Stimulated activated CD4-positive, alpha-beta T cell treated with anti-CD3 and anti-CD28 coated beads, Interleukin-4, amount 100 ng/mL, for 1 hour (primary cell): ENCODE results near the gene TEAD2.

Source experiments
- DNase-seq: peaks from one replicate; pipeline ENCODE4 v3.0.0-alpha.2; 2020

TEAD2 gene

DNA sequence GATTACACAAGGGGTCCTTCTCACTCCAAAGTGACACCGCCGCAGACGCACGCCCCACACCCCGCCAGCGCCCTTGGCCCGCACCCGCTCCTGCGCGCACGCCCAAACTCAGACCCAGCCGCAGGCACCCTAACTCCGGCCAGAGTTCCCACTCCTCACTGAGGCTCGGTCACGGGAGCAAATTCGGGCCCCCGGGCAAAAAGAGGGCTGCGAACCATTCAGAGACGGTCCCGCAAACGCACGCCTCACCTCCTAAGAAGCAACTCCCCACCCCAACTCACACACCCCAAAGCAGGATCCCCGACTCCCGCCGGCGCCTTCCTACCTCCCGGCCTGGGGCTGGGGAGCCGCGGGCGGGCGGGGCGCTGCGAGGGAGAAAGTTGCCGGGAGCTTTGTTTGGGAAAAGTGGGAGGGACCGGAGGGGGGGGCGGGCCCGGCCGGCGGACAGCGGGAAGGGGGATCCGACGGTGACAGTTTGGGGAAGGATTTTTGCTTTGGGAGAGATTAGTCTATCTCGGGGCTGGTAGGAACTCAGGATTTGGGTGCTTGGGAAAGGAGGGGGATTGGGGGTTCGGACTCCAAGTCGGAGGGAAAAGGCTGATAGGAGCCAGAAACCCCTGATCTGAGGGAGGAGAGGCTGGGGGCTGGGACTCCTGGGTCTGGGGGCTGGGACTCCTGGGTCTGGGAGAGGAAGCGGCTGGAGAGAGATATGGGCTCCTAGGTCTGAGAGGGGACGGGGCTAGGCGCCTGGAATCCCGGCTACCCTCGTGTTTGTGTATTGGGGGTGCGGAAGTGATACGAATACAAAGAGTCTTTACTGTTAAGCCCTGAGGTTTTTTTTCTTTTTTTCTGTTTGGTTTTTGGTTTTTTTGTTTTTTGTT, at the start of gene TEAD2:
TEAD2 (minus strand) TSS at position 369 of the 881 bp plus-strand sequence. CDS start 2,341 bp downstream, outside the sequence.
- DNase-seq, result peak; percentile 23

DNA sequence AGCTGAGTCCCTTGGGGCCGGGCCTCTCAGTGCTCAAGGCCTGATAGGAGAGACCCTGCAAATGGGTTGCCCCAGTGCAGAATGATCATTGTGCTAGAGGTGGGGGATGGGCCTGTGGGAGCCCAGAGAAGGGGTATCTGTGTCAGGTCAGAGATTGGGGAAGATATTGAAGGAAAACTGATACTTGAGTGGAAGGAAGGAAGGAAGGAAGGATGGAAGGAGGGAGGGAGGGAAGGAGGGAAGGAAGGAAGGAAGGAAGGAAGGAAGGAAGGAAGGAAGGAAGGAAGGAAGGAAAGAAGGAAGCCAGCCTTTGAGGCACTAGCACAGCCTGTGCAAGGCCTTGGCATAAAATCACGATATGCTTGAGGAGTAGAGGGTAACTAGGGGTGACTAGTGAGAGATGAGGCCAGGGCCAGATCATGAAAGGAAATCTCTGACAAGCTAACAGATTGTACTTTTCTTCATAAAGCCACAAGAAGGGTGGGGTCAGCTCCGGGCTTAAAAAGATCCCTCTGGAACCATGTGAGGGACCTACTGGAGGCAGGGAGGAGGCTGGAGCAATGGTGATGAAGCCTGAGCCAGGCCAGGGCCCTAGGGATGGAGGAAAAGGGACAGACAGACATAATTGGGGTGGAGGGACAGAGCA, 49.6 kb upstream of the TEAD2 start:
- no peak for DNase-seq

DNA sequence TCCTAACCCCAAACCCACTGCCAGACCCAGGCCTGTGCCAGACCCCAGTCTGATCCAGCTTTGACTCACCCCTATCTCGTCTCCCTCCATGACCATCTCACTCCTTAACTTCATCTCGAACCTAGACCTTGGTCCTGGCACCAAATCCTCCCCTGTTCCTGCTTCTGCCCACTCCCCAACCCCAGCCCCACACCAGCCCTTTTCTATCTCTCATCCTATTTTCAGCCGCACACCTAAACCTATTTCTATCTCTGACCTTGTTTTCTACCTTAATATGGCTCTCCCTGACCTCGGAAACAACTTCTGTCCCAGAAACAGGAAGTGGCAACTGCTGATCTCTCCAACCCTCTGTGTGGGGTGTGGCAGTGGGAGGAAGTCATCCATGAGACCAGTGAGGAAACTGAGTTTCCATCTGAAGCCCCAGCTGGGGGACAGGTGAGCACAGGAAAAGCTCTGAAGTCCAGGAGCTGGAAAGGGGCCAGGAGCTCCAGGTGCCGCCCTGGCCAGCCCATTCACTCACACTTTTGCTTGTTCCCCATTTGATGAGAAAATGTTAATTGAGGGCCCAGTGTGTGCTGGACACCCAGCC, 47.3 kb upstream of the TEAD2 start:
- DNase-seq, result no peak

DNA sequence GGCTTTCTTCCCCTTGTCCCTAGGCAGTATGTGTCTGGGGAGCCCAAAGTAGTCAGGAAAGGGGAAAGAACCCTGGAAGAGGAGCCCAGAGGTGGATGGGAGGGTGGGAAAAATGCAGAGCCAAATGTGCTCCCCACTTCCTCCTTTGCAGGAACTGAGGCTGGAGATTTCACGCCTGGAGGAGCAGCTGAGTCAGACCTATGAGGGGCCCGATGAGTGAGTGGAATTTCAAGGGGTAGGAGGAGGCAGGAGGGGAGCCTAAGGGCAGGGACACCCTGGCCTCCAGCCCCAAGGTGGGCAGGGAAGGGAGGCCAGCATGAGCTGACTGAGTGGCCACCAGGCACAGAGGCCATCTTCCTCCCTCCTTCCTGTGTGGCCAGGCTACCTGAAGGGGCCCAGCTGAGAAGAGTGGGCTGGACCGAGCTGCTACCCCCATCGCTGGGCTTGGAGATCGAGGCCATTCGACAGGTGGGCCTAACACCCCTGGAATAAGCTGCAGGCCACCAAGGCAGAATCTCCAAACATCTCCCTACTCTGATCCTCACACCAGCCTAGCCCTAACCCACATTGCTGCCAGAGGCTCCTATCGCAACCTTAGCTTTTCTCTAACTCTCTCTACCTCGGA, 46.7 kb upstream of the TEAD2 start:
- no peak for DNase-seq

DNA sequence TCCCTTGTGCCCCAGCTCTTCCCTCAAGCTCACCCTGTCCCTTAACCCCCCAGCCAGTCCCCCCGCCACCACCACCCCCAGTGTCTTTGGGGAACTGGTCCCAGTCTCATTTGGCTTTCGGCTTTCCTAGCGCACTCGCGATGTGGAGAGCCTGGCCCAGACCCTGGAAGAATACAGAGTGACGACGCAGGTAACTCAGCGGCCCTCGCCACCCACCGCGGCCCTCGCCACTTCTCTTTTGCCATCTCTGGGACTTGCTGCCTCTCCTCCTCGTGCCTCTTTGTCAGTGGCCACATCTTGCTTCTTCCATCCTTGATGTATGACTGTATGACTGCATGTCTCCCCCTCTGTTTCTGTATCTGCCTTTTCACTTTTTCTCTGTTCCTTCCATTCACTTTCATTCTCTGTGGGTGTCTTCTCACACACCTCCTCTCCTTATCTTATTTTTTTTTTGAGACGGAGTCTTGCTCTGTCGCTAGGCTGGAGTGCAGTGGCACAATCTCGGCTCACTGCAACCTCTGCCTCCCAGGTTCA, 45.3 kb upstream of the TEAD2 start:
- DNase-seq, result no peak

DNA sequence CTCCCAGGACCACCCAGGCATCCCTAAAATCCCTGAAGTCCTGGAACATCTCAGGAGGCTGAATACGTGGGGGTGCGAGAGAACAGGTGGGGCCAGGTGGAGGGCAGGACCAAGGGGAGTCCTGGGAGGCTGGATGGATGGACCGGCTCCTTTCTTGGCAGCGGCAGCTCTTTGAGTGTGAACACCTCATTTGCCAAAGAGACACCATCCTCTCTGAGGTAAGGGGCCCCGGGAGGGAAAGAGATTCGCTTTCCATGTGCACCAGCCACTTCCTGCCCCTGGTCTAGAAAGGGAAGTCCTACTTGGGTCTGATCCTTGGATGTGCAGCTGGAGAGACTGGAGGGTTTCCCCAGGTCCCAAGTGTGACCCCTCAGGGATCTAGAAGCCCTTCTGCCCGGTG, 44.9 kb upstream of the TEAD2 start:
- DNase-seq, result no peak

DNA sequence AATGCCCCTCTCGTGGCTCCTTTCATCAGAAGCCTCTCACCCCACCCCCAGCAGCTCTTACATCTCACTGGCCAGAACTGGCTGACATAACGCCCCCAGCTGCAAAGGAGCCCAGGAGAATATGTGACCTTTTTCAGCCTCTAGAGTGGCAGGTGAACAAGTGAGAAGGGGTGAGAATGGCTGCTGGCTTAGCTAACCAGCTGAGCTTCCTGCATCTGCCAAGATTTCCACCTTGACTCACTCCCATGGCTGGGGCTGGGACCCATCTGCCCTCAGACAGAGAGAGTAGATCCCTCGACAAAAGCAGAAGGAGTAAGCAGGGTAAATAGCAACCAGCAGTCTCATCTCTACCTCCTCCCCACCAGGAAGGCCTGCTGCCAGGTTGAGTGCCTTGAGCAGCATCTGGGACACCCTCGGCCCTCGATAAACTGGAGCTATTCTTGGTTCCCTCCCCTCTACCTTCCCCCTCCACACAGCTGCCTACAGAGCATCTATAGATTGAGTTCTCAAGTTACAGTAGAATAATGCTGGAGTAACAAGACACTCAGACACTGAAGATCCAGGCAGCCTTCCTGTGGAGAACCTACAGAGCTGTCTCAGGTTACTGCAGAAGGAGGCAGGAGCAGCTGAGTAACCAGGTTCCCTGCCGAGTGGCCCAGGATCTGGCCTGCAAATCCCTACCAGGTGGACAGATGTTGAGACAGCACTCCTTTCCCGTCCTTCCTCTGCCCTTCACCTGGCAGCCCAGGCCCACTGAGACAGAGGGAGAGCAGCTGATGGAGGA, 41.4 kb upstream of the TEAD2 start:
- no peak for DNase-seq

DNA sequence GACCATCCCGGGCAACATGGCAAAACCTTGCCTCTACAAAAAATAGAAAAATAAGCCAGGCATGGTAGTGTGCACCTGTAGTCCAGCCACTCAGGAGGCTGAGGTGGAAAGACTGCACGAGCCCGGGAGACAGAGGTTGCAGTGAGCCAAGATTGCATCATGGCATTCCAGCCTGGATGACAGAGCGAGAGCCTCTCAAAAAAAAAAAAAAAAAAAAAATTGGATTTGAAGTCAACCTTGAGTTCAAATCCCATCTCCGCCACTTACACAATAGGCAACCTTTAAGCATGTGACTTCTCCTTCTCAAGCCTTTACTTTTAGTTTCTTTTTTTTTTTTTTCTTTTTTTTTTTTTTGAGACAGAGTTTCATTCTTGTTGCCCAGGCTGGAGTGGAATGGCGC, 37.8 kb upstream of the TEAD2 start:
- no peak for DNase-seq

DNA sequence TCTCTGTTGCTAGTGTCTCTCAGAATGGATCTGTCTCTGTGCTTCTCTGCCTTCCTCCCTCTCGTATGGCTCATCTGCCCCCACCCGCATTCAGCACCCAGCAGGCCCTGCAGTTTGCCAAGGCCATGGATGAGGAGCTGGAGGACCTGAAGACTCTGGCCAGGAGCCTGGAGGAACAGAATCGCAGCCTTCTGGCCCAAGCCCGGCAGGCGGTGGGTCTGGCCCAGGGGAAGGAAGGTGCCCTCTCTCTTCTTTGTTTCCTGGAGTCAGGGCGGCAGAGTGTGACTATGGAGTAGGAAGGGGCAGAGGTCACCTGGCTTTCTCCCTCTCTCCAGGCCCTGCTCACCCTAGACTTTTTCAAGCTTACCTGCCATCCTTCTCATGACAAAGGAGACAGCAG, 36.7 kb upstream of the TEAD2 start:
- DNase-seq, result no peak

DNA sequence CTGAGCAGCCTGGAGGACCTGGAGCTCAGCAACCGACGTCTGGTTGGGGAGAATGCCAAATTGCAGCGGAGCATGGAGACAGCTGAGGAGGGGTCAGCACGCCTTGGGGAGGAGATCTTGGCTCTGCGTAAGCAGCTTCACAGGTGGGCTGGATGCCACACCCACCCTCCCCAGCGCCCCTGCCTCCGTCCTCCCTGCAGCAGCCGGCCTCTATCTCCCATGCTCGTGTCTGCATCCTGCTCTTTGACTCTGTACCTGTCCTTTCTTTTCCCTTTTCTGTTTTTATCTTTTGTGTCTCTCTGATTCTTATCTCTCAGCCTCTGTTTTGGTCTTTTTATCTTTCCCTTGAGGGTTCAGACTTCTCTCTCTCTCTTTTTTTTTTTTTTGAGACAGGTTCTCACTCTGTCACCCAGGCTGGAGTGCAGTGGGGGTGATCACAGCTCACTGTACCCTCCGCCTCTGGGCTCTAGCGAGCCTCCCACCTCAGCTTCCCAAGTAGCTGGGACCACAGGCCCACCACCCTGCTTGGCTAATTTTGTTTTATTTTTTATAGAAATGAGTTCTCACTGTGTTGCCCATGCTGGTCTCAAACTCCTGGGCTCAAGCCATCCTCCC, 35.9 kb upstream of the TEAD2 start:
- DNase-seq, result no peak

DNA sequence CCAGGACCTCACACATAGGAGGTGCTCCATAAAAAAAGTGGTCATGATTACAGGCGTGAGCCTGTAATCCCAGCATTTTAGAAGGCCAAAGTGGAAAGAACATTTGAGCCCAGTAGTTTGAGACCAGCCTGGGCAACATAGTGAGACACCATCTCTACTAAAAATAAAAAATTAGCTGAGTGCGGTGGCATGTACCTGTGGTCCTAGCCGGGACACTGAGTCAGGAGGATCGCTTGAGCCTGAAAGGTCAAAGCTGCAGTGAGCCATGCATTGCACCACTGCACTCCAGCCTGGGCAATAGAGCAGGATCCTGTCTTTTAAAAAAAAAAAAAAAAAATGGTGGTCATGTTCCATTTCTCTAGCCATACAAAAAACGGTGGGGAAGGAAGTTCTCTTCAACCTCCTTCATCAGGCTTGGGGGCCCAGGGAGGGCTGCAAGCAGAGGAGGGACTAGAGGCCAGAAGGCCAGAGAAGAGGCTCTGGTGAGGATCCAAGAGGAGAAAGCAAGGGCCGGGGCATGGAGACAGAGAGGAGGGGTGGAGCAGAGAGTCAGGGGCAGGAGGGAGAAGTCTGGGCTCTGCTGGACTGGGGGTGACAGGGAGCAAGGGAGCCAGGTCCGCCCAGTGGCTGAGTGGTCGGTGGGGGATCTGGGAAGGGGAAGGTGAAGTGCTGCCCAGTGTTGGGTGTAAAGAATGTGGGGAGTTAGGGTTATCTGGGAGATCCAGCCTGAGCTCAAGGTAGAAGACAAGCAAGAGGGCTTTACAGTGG, 34.7 kb upstream of the TEAD2 start:
- DNase-seq, result no peak

DNA sequence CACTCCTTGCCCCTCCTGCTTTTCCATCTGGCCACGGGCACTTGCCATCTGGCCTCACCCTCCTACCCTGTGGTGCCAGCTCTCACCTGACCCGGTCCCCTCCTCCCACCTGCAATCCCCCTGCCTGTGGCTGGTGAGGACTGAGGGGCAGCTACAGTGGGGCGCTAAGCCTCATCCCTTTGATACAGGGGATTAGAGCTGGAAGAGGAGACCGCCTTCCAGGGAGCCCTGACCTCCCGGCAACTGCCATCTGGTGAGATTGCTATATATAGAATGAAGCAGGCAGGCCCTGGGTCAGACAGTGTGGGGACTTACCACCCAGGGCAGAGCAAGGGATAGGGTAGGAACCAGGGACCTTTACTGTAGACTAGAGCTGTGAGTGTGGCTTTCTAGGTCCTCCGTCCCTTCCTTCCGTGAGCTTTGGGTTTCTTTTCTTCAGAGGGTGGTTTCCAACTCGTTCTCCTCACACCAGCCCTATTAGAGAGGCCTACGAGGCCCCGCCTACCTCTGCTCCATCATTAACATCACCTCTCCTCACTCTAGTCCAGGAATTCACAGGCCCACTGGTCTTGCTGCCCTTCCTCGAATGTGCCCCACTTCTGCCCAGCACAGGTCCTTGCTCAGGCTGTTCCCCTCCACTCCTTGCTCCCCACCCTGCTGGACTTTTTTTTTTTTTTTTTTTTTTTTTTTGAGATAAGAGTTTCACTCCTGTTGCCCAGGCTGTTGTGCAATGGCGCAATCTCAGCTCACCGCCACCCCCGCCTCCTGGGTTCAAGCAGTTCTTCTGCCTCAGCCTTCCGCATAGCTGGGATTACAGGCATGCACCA, 33.6 kb upstream of the TEAD2 start:
- DNase-seq, result no peak

DNA sequence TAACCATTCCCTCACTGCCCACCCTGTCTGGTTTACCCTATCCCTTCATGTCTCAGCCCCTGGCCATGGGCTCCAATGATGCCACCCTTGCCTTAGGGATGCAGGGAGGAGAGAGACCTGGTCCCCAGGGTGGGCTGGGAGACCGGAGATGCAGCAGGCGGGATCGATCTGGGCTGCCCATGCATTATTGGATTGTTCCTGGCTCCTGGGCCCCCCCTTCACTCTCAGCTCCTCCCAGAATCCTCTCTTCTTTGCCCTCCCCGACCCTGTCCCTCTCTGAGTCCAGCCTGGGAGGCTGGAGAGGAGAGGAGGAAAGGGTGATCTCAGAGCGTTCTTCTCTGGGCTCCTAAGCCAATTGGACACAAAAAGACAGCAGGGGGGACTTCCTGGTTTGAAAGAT, 31.7 kb upstream of the TEAD2 start:
- no peak for DNase-seq

DNA sequence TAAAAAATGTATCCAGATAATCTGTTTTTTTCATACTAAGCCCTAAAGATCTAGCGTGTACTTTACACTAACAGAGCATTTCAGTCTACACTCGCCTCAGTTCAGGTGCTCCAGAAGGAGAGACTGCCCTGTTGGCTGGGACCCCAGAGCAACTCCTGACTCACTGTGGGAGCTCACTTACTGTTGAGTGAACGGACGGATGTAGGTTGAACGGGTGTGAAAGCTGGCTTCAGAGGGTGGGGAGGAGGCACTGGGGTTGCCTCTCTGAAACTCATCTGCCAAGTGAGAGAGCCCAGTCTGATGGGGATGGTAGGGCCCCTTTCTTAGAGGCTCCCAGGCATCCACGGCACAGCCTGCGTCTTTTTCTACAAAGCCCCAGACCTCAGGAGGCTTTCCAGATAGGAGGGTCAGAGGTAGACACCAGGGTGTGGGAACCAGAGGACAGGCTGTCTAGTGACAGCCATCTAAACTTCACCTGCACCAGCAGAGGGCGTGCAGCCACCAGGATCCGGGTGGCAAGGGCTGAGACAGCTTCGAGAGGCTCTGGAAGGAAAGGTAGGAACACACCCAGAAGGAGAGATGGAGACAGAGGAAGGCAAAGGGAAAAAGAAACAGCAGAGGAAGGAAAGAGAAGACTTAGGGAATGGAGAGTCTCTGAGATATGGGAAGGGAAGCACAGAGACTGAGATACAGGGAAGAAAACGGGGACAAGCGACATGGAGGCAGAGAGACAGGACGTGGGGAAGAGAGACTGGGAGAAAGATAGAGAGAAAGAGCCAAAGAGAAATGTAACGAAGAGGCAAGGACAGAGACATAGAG, 29.6 kb upstream of the TEAD2 start:
- DNase-seq, result peak; percentile 78

DNA sequence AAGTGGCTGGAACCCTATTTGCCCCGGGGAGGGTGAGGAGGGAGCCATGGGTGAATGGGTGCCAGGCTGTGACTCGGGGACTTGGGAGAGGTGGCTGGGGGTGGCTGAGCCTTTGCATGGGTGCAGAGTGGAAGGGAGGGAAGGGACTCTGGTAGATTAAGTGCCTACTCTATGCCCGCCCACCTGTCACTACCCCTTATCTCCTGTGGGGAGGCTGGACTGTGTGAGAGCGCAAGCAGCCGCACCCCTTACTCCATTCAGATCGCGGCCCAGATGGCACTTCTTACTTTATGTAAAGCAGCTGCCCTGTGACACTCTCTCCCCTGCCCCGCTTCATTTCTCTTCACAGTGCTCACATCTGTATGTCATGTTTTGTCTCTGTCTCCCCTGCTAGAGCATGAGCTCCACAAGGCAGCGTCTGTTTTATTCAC, 28.7 kb upstream of the TEAD2 start:
- DNase-seq, result no peak

DNA sequence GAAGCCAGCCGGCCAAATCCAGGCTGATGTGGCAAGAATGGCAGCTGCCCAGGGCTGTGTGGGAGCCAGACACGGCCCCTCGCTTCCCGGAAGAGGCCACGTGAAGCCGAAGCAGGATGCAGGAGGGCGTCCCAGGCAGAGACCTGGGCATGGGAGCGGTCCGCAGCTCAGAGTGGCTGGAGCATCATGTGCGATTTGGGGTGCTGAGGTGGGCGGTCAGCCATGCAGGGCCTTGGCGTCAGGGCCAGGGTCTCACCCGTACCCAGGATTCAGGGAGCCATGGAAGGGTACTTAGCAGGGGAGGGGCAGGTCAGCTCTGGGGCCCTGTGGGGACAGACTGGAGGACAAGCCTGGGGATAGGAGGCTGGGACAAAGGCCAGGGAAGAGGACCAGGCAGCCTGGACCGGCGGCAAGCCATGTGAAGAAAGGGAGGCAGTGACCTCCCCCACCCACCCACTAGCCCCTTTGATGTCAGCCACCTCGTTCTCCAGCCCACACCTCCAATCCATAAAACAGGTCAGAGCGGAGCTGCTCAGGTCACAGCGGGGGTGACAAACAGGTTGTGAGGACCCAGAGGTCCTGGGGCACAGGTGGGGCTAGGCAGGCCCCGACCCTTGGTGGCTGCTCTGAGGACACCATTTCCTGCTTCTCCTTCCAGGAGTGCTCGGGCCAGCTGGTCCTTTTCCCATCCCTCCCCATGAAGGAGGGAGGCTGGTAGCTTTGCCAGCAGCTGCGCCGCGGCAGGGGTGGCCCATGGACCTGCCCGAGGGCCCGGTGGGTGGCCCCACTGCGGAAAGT, 28.1 kb upstream of the TEAD2 start:
- DNase-seq, result no peak

DNA sequence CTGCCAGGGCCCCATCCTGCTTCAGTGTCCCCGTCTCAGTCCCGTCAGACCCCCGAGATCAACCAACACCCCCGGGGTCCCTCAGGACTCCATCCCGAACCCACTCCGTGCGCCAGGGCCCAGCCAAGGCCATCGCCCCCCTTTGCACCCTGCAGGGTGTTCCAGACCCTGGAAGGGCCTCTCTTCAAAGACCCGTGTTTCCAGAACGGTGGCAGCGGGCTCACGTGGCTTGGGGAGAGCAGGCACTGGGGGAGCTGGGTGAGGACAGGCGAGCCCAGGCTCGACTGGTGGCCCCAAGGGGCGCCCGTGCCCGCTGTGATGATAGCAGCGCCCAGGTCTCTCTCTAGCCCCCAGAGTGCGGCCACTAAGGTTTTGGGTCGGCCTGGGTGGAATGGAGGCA, 27.2 kb upstream of the TEAD2 start:
- no peak for DNase-seq

DNA sequence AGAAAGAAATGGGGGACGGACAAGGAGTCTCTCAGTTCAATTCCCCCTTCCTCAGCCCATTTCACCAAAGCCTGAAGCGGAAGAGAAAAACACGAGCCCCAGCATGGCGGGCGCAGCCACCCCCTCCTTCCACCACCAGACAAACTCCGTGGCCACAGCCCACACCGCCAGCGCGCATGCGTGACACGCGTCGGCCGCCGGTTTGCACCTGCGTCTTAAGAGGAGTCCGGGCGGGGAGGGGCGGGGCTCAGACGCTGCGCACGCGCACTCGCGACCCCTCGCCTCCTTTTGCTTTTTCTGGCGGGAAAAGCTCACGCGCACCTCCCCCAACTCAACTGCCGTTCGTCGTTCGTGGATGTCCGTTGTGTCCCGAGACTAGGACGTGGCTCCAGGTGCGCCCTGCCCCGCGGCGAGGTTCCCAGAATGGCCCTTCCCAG, 25.7 kb upstream of the TEAD2 start, which contains the start of gene KASH5:
KASH5 (plus strand) TSS at position 314 of the 437 bp plus-strand sequence. CDS start 2,635 bp downstream, outside the sequence.
- peak; percentile 91 for DNase-seq
